ENCODE measurements around the gene GSTA2. TPM values are rescaled to one million over a fixed set of nuclear protein-coding genes. Genes with fewer than 3 reads are reported as not detected.
A peak's percentile ranks its signal among the peaks of the same experiment; 100 is the strongest.

The GSTA2 gene
- total and polyA plus RNA-seq, 2 of the 13 experiments (the other 11 are each of a cell fraction or from before 2014, with no cell fraction given), result 0.75 to 13.7 TPM

DNA sequence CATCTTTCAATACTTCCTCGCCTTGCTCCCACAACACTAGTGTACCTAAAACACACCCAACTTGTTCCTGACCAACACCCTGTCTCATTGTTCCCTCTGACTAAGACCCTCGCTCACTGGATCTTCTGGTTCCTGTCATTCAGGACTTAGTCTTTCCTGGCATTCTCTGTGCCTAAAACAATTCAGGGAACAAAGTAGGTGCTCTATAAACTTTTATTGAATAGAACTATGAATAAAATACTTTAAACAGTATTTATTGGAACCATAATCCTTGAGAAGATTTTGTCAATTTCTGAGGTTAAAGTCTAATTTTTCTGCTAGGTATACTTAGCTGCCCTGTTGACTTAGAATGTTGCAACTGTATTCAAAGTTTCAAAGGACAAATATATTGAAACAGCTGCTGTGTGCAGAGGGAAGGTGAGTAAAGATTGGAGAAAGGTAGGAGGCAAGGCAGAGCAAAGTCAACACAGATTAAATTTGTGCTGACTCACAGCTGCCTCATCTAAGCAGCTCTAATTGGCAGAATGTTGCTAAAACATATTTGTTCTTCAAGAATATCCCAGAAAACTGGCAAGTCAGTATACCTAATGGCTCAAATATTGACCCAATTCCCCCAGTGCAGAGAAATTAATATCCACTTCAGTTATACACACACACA is 37.6 kb downstream of the GSTA2 start (continued):
- TF ChIP-seq, protein P1, sequence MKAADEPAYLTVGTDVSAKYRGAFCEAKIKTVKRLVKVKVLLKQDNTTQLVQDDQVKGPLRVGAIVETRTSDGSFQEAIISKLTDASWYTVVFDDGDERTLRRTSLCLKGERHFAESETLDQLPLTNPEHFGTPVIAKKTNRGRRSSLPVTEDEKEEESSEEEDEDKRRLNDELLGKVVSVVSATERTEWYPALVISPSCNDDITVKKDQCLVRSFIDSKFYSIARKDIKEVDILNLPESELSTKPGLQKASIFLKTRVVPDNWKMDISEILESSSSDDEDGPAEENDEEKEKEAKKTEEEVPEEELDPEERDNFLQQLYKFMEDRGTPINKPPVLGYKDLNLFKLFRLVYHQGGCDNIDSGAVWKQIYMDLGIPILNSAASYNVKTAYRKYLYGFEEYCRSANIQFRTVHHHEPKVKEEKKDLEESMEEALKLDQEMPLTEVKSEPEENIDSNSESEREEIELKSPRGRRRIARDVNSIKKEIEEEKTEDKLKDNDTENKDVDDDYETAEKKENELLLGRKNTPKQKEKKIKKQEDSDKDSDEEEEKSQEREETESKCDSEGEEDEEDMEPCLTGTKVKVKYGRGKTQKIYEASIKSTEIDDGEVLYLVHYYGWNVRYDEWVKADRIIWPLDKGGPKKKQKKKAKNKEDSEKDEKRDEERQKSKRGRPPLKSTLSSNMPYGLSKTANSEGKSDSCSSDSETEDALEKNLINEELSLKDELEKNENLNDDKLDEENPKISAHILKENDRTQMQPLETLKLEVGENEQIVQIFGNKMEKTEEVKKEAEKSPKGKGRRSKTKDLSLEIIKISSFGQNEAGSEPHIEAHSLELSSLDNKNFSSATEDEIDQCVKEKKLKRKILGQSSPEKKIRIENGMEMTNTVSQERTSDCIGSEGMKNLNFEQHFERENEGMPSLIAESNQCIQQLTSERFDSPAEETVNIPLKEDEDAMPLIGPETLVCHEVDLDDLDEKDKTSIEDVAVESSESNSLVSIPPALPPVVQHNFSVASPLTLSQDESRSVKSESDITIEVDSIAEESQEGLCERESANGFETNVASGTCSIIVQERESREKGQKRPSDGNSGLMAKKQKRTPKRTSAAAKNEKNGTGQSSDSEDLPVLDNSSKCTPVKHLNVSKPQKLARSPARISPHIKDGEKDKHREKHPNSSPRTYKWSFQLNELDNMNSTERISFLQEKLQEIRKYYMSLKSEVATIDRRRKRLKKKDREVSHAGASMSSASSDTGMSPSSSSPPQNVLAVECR (CRISPR knock-in tag; IDR thresholded peaks at IDR 0.05; ENCODE audit: borderline replicate concordance), result peak; percentile 68; the same call in 1 of the 2 replicates
- TF ChIP-seq NFKBIZ (CRISPR knock-in tag; IDR thresholded peaks at IDR 0.05) (peak; percentile 96; the same call in 1 of the 2 replicates), PITX1 (CRISPR knock-in tag; IDR thresholded peaks at IDR 0.05) (peak; percentile 99), NFYB (CRISPR knock-in tag; IDR thresholded peaks at IDR 0.05) (0 out of 2 replicates have a peak, but pooled peaks have one; percentile 50), HNF1A (IDR thresholded peaks at IDR 0.05; ENCODE audit: low read depth) (peak; percentile 90), HNF1A (CRISPR knock-in tag; IDR thresholded peaks at IDR 0.05; ENCODE audit: borderline replicate concordance) (peak; percentile 96), KLF15 (CRISPR knock-in tag; IDR thresholded peaks at IDR 0.05; ENCODE audit: borderline replicate concordance) (peak; percentile 60; the same call in 1 of the 2 replicates), NPAS2 (CRISPR knock-in tag; IDR thresholded peaks at IDR 0.05; ENCODE audit: borderline replicate concordance) (no peak), ZNF670 (CRISPR knock-in tag; IDR thresholded peaks at IDR 0.05; ENCODE audit: borderline replicate concordance) (peak; percentile 90), ZBTB39 (CRISPR knock-in tag; IDR thresholded peaks at IDR 0.05) (peak; percentile 98), ZMYM4 (CRISPR knock-in tag; IDR thresholded peaks at IDR 0.05) (peak; percentile 93), BRCA1 (CRISPR knock-in tag; IDR thresholded peaks at IDR 0.05) (peak; percentile 74; the same call in 1 of the 2 replicates), ZNF530 (CRISPR knock-in tag; IDR thresholded peaks at IDR 0.05; ENCODE audit: low read depth) (no peak), HHEX (CRISPR knock-in tag; IDR thresholded peaks at IDR 0.05) (peak; percentile 97), TAF15 (IDR thresholded peaks at IDR 0.05; ENCODE audit: low read depth, low read length, poor library complexity, severe bottlenecking) (no peak), ZBTB8A (CRISPR knock-in tag; IDR thresholded peaks at IDR 0.05; ENCODE audit: borderline replicate concordance, low read depth) (peak; percentile 58; the same call in 1 of the 2 replicates), RBAK (CRISPR knock-in tag; IDR thresholded peaks at IDR 0.05) (no peak), ESRRA (CRISPR knock-in tag; IDR thresholded peaks at IDR 0.05; ENCODE audit: low read depth) (peak; percentile 87; the same call in 1 of the 2 replicates)
- TF ChIP-seq, protein P2, sequence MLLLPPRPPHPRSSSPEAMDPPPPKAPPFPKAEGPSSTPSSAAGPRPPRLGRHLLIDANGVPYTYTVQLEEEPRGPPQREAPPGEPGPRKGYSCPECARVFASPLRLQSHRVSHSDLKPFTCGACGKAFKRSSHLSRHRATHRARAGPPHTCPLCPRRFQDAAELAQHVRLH (CRISPR knock-in tag; IDR thresholded peaks at IDR 0.05; ENCODE audit: borderline replicate concordance, low read depth), result peak; percentile 87
